ENCODE results near the gene GTF2H2. TPM values are rescaled to one million over a fixed set of nuclear protein-coding genes. Genes with fewer than 3 reads are reported as not detected.
"Not testable (repeated sequence)": the region's sequence is repeated elsewhere in the genome, so short reads cannot be mapped to it uniquely, and the experiment has no call there.

GTF2H2 gene
- total RNA-seq, 1 donor from 2014 or later, result 27.4 TPM

GRCh38 chr5:71088754-71089153 lies 21.3 kb upstream of the GTF2H2 start:
- not testable (repeated sequence) for FAIRE-seq; H3K27me3 Mint-ChIP-seq (ENCODE audit: low read depth, unreplicated experiment)

GRCh38 chr5:71086145-71086544 lies 18.7 kb upstream of the GTF2H2 start:
- not testable (repeated sequence) for H3K9me3 ChIP-seq (ENCODE audit: insufficient read depth, low read depth, low read length); H3K4me1 Mint-ChIP-seq (ENCODE audit: low read depth, unreplicated experiment); FAIRE-seq

More at GRCh38 chr5:71088754-71089153, 21.3 kb upstream of the GTF2H2 start:
- not testable (repeated sequence) for H4K20me1 ChIP-seq (ENCODE audit: insufficient read depth, low read length); H3K4me1 ChIP-seq (ENCODE audit: insufficient read depth, low read length); H3K4me1 Mint-ChIP-seq (ENCODE audit: low read depth, unreplicated experiment); H3K27me3 ChIP-seq (ENCODE audit: insufficient read depth, low read length); DNase-seq (ENCODE audit: low read depth); H2AFZ ChIP-seq (ENCODE audit: low read depth, low read length); H3K9ac ChIP-seq (ENCODE audit: low read length); H3K4me2 ChIP-seq (ENCODE audit: low read length); H3K9me3 Mint-ChIP-seq (ENCODE audit: unreplicated experiment); H3K27ac ChIP-seq (ENCODE audit: low read depth, low read length); H3K4me3 ChIP-seq (ENCODE audit: insufficient read depth, low read depth, low read length); H3K27ac Mint-ChIP-seq (ENCODE audit: unreplicated experiment); H3K9me3 ChIP-seq (ENCODE audit: insufficient read depth, low read depth, low read length); H3K79me2 ChIP-seq (ENCODE audit: insufficient read depth, low read length); H3K4me3 Mint-ChIP-seq (ENCODE audit: unreplicated experiment); H3K36me3 ChIP-seq (ENCODE audit: insufficient read depth, low read length); H3K36me3 Mint-ChIP-seq (ENCODE audit: low read depth, unreplicated experiment)

GRCh38 chr5:71084280-71085063 lies 17.0 kb upstream of the GTF2H2 start:
- not testable (repeated sequence) for H3K27me3 Mint-ChIP-seq (ENCODE audit: low read depth, unreplicated experiment); H3K9me3 Mint-ChIP-seq (ENCODE audit: unreplicated experiment); H3K4me3 Mint-ChIP-seq (ENCODE audit: unreplicated experiment); H3K9me3 ChIP-seq (ENCODE audit: insufficient read depth, low read depth, low read length); H3K27ac ChIP-seq (ENCODE audit: low read depth, low read length); H3K4me3 ChIP-seq (ENCODE audit: insufficient read depth, low read depth, low read length); H3K4me1 ChIP-seq (ENCODE audit: insufficient read depth, low read length); H3K79me2 ChIP-seq (ENCODE audit: insufficient read depth, low read length); H3K36me3 ChIP-seq (ENCODE audit: insufficient read depth, low read length); H2AFZ ChIP-seq (ENCODE audit: low read depth, low read length); DNase-seq (ENCODE audit: low read depth); H3K9ac ChIP-seq (ENCODE audit: low read length); H3K4me2 ChIP-seq (ENCODE audit: low read length); FAIRE-seq; H3K4me1 Mint-ChIP-seq (ENCODE audit: low read depth, unreplicated experiment); H3K27me3 ChIP-seq (ENCODE audit: insufficient read depth, low read length); H4K20me1 ChIP-seq (ENCODE audit: insufficient read depth, low read length); H3K27ac Mint-ChIP-seq (ENCODE audit: unreplicated experiment); H3K36me3 Mint-ChIP-seq (ENCODE audit: low read depth, unreplicated experiment)

More at GRCh38 chr5:71086145-71086544, 18.7 kb upstream of the GTF2H2 start:
- not testable (repeated sequence) for H3K4me3 ChIP-seq (ENCODE audit: insufficient read depth, low read depth, low read length); H3K36me3 Mint-ChIP-seq (ENCODE audit: low read depth, unreplicated experiment); H3K36me3 ChIP-seq (ENCODE audit: insufficient read depth, low read length); DNase-seq (ENCODE audit: low read depth); H3K27ac ChIP-seq (ENCODE audit: low read depth, low read length); H3K79me2 ChIP-seq (ENCODE audit: insufficient read depth, low read length); H2AFZ ChIP-seq (ENCODE audit: low read depth, low read length); H3K9ac ChIP-seq (ENCODE audit: low read length); H3K9me3 Mint-ChIP-seq (ENCODE audit: unreplicated experiment); H3K27me3 Mint-ChIP-seq (ENCODE audit: low read depth, unreplicated experiment); H3K4me3 Mint-ChIP-seq (ENCODE audit: unreplicated experiment); H3K4me2 ChIP-seq (ENCODE audit: low read length); H3K27ac Mint-ChIP-seq (ENCODE audit: unreplicated experiment); H4K20me1 ChIP-seq (ENCODE audit: insufficient read depth, low read length); H3K4me1 ChIP-seq (ENCODE audit: insufficient read depth, low read length); H3K27me3 ChIP-seq (ENCODE audit: insufficient read depth, low read length)

GRCh38 chr5:71082898-71083297 lies 15.4 kb upstream of the GTF2H2 start:
- not testable (repeated sequence) for DNase-seq (ENCODE audit: low read depth); H3K9me3 ChIP-seq (ENCODE audit: insufficient read depth, low read depth, low read length); H3K27me3 ChIP-seq (ENCODE audit: insufficient read depth, low read length); H3K79me2 ChIP-seq (ENCODE audit: insufficient read depth, low read length); FAIRE-seq; H3K36me3 Mint-ChIP-seq (ENCODE audit: low read depth, unreplicated experiment); H3K9me3 Mint-ChIP-seq (ENCODE audit: unreplicated experiment); H2AFZ ChIP-seq (ENCODE audit: low read depth, low read length); H3K4me3 ChIP-seq (ENCODE audit: insufficient read depth, low read depth, low read length); H3K4me3 Mint-ChIP-seq (ENCODE audit: unreplicated experiment); H3K27me3 Mint-ChIP-seq (ENCODE audit: low read depth, unreplicated experiment); H3K27ac Mint-ChIP-seq (ENCODE audit: unreplicated experiment); H3K36me3 ChIP-seq (ENCODE audit: insufficient read depth, low read length); H3K27ac ChIP-seq (ENCODE audit: low read depth, low read length); H4K20me1 ChIP-seq (ENCODE audit: insufficient read depth, low read length); H3K9ac ChIP-seq (ENCODE audit: low read length); H3K4me1 Mint-ChIP-seq (ENCODE audit: low read depth, unreplicated experiment); H3K4me1 ChIP-seq (ENCODE audit: insufficient read depth, low read length); H3K4me2 ChIP-seq (ENCODE audit: low read length)

GRCh38 chr5:71082340-71082739 lies 14.9 kb upstream of the GTF2H2 start:
- H3K9me3 Mint-ChIP-seq (ENCODE audit: unreplicated experiment); H3K9me3 ChIP-seq (ENCODE audit: insufficient read depth, low read depth, low read length); H3K9ac ChIP-seq (ENCODE audit: low read length); H3K4me2 ChIP-seq (ENCODE audit: low read length); H3K27ac ChIP-seq (ENCODE audit: low read depth, low read length); H3K4me1 ChIP-seq (ENCODE audit: insufficient read depth, low read length); H3K36me3 Mint-ChIP-seq (ENCODE audit: low read depth, unreplicated experiment); H3K27me3 Mint-ChIP-seq (ENCODE audit: low read depth, unreplicated experiment); H3K4me3 ChIP-seq (ENCODE audit: insufficient read depth, low read depth, low read length); H3K4me1 Mint-ChIP-seq (ENCODE audit: low read depth, unreplicated experiment); H3K36me3 ChIP-seq (ENCODE audit: insufficient read depth, low read length); H3K4me3 Mint-ChIP-seq (ENCODE audit: unreplicated experiment); H2AFZ ChIP-seq (ENCODE audit: low read depth, low read length); H3K27me3 ChIP-seq (ENCODE audit: insufficient read depth, low read length); H3K27ac Mint-ChIP-seq (ENCODE audit: unreplicated experiment); H4K20me1 ChIP-seq (ENCODE audit: insufficient read depth, low read length); H3K79me2 ChIP-seq (ENCODE audit: insufficient read depth, low read length); DNase-seq (ENCODE audit: low read depth): not testable (repeated sequence)
- FAIRE-seq, result peak; percentile 20

GRCh38 chr5:71061322-71061721 lies 6.2 kb downstream of the GTF2H2 start:
- not testable (repeated sequence) for H4K20me1 ChIP-seq (ENCODE audit: insufficient read depth, low read length); H3K27ac Mint-ChIP-seq (ENCODE audit: unreplicated experiment); H3K9me3 ChIP-seq (ENCODE audit: insufficient read depth, low read depth, low read length); H3K4me3 Mint-ChIP-seq (ENCODE audit: unreplicated experiment); H3K27me3 ChIP-seq (ENCODE audit: insufficient read depth, low read length); H3K27ac ChIP-seq (ENCODE audit: low read depth, low read length); H3K36me3 ChIP-seq (ENCODE audit: insufficient read depth, low read length); H3K79me2 ChIP-seq (ENCODE audit: insufficient read depth, low read length); H3K9ac ChIP-seq (ENCODE audit: low read length); H3K4me1 ChIP-seq (ENCODE audit: insufficient read depth, low read length); H2AFZ ChIP-seq (ENCODE audit: low read depth, low read length); H3K4me2 ChIP-seq (ENCODE audit: low read length); H3K4me1 Mint-ChIP-seq (ENCODE audit: low read depth, unreplicated experiment); FAIRE-seq; H3K9me3 Mint-ChIP-seq (ENCODE audit: unreplicated experiment); H3K36me3 Mint-ChIP-seq (ENCODE audit: low read depth, unreplicated experiment); H3K4me3 ChIP-seq (ENCODE audit: insufficient read depth, low read depth, low read length); H3K27me3 Mint-ChIP-seq (ENCODE audit: low read depth, unreplicated experiment); DNase-seq (ENCODE audit: low read depth)

All from astrocyte (in vitro differentiated cells and primary cell).